ENCODE measurements around the gene EDAR.

Gene EDAR

GRCh38 chr2:108978709-108979111, 10.3 kb downstream of the EDAR start:
- no peak overlapping the region for H3K4me3 ChIP-seq (ENCODE audit: low read depth, low read length)
- TF ChIP-seq, protein P1, sequence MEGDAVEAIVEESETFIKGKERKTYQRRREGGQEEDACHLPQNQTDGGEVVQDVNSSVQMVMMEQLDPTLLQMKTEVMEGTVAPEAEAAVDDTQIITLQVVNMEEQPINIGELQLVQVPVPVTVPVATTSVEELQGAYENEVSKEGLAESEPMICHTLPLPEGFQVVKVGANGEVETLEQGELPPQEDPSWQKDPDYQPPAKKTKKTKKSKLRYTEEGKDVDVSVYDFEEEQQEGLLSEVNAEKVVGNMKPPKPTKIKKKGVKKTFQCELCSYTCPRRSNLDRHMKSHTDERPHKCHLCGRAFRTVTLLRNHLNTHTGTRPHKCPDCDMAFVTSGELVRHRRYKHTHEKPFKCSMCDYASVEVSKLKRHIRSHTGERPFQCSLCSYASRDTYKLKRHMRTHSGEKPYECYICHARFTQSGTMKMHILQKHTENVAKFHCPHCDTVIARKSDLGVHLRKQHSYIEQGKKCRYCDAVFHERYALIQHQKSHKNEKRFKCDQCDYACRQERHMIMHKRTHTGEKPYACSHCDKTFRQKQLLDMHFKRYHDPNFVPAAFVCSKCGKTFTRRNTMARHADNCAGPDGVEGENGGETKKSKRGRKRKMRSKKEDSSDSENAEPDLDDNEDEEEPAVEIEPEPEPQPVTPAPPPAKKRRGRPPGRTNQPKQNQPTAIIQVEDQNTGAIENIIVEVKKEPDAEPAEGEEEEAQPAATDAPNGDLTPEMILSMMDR (conservative IDR thresholded peaks at IDR 0.05; ENCODE audit: low read depth, low read length), result no peak
- no peak for DNase-seq (ENCODE audit: low read depth)

DNA sequence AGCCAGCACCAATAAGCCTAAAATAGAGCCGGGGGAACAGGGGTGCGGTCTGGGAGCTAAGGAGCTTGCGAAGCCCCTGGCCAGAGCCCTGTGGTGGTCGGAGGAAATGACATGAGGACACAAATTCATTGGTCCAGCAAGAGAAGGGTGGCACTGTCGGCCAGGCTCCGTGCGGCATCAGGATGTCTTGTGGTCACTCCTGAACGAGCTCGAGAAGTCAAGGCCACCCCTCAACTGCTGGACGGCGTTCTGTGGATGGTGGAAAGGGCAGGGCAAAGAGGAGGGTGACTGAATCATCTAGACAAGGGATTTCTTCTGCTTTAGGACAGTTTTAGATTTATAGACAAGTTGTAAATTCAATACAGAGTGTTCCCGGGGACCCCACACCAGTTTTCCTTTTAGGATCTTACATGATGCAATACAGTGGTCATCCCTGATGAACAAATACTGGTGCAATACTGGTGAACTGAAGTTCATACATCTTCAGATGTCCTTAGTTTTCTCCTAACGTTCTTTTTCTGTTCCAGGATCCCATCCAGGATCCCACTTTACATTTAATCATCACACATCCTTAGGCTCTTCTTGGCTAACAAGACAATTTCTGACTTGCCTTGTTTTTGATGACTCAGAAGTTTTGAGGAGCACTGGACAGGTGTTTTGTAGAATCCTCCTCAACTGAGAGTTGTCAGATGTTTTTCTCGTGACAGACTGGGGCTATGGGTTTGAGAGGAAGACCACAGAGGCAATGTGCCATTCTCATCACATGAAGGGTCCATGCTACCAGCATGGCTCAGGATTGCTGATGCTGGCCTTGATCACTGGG, 13.2 kb downstream of the EDAR start:
- TF ChIP-seq, protein P1 (conservative IDR thresholded peaks at IDR 0.05; ENCODE audit: low read depth, low read length), result no peak
- H3K4me3 ChIP-seq (ENCODE audit: low read depth, low read length), result no peak overlapping the region
- DNase-seq (ENCODE audit: low read depth), result no peak

- TF ChIP-seq, protein P1 (conservative IDR thresholded peaks at IDR 0.05; ENCODE audit: low read depth, low read length), result no peak
- DNase-seq (ENCODE audit: low read depth), result no peak
- no peak overlapping the region for H3K4me3 ChIP-seq (ENCODE audit: low read depth, low read length)
Measured at GRCh38 chr2:108974674-108975073, 14.3 kb downstream of the EDAR start.

DNA sequence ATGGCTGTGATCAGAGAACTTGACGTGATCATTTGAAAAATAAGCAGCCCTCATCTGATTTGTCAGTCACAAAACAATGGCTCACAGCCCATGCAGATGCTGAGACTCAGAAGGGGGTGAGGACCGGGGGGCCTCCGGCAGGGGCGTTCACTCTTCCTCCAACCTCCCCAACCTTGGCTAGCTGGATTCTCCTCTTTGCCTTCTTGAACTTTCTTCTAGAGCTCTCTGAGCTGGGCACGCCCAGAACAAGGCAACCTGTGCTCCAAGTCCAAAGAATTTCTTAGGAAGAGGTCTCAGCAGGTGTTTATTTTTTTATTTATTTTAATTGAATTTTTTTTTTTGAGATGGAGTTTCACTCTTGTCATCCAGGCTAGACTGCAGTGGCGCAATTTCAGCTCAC, 16.4 kb downstream of the EDAR start:
- TF ChIP-seq, protein P1 (conservative IDR thresholded peaks at IDR 0.05; ENCODE audit: low read depth, low read length), result no peak
- H3K4me3 ChIP-seq (ENCODE audit: low read depth, low read length), result no peak overlapping the region
- no peak for DNase-seq (ENCODE audit: low read depth)

- TF ChIP-seq, protein P1 (conservative IDR thresholded peaks at IDR 0.05; ENCODE audit: low read depth, low read length), result no peak
- no peak overlapping the region for H3K4me3 ChIP-seq (ENCODE audit: low read depth, low read length)
- no peak for DNase-seq (ENCODE audit: low read depth)
Measured at GRCh38 chr2:108971661-108972566, 17.1 kb downstream of the EDAR start.

DNA sequence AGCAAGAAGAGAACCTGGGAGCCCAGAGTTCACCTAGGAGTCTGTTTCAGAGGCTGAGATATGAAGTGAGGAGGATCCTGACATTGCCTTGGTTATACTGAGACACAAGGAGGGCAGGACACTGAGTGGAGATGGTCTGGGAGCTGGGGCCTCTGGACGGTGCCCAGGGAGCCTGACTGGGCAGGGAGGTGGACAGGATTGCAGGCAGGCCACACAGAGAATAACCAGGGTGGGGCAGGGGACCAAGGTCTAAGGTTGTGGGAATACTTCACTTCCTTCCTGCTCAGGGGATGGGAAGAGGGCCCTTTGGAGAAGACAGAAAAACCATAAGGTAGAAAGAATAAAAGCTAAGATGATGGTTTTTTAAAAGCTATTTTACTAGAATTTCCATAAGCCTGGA, 18.7 kb downstream of the EDAR start:
- no peak for DNase-seq (ENCODE audit: low read depth)
- no peak overlapping the region for H3K4me3 ChIP-seq (ENCODE audit: low read depth, low read length)
- TF ChIP-seq, protein P1 (conservative IDR thresholded peaks at IDR 0.05; ENCODE audit: low read depth, low read length), result no peak

All from choroid plexus epithelial cell (primary cell).